SW480 (cell line): Measurements from ENCODE around the gene EML1.

ENCODE experiments used
- DNase-seq: peaks from one replicate; pipeline ENCODE4 v3.0.0-alpha.2; 2016; ENCODE audit warnings: low spot score

EML1 gene

DNA sequence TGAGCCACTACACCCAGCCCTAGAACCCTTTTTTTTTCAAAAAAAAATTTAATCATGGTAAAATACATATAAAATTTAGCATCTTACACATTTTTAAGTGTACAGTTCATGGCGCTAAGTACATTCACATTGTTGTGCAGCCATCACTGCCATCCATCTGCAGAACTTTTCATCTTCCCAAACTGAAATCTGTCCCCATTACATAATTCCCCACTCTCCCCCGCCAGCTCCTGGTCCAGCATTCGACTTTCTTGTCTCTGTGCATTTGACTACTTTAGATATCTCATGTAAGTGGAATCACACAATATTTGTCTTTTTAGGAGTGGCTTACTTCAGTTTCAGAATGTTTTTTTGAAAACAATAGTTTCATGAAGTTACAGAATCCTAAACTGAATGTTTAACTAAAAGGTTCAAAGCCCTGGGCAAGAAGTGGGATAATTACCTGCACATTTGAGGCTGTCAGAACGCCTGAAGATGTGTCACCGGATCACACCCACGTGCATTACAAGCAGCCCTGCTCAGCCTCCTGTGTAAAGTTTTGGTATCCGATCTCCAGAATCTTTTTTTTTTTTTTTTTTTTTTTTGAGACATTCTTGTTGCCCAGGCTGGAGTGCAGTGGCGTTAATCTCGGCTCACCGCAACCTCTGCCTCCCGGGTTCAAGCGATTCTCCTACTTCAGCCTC lies 12.7 kb downstream of the EML1 start:
- no peak for DNase-seq

DNA sequence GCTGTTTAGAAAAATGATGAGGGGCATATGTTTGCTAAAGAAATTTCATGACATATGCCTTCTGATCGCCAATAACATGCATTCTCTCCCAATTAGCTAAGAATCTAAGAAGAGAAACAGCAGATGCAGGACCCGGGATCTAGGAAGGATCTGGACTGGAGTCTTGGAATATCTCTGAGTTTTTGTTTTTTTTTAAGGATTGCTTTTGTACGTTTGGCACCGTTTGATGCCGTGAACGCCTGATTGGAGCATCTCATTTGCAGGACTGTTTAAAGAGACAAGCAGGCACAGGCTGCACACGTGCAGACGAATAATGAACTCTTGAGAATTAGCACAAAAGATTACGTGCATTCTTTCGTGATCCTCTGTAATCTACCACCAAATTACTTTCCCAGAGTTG lies 13.6 kb downstream of the EML1 start:
- no peak for DNase-seq

GRCh38 chr14:99807413-99808153 lies 14.4 kb downstream of the EML1 start:
- DNase-seq: no peak

- DNase-seq: no peak
Measured at GRCh38 chr14:99808154-99808505, 14.9 kb downstream of the EML1 start.

GRCh38 chr14:99808515-99808914 lies 15.3 kb downstream of the EML1 start:
- no peak for DNase-seq

- DNase-seq: no peak
Measured at GRCh38 chr14:99809360-99809759, 16.1 kb downstream of the EML1 start.

DNA sequence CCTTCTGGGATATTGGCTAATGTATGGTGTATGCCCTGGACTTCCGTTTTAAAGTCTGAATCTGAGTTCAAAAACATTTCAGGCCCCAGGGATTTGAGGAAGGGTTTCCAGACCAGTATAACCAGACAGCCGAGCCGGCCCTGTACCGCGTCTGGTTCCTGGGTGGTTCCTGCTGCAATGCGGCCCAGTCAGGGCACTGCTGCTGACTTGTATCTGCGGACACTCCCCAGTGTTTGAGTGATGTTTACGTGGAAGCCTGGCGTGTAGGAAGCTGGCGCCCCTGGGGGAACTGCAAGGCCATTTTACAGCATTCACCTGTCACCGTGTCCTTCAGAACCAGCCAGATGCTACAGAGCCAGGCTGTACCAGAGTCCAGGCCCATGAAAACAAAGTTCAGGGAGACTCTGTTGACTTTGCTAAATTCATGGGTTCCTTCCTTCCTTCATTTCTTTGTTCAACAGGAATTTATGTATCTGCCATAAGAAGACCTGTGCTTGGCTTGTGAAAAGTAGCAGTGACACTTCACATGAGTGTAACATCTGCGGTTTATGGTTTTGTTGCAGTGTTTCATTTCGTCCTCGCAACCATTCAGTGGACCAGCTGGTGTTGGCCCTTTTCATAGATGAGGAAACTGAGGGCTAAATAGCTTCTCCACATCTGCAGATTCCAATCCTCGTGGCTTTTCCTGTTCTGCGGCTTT lies 16.8 kb downstream of the EML1 start:
- DNase-seq: no peak

GRCh38 chr14:99810559-99810874 lies 17.3 kb downstream of the EML1 start:
- no peak for DNase-seq

DNA sequence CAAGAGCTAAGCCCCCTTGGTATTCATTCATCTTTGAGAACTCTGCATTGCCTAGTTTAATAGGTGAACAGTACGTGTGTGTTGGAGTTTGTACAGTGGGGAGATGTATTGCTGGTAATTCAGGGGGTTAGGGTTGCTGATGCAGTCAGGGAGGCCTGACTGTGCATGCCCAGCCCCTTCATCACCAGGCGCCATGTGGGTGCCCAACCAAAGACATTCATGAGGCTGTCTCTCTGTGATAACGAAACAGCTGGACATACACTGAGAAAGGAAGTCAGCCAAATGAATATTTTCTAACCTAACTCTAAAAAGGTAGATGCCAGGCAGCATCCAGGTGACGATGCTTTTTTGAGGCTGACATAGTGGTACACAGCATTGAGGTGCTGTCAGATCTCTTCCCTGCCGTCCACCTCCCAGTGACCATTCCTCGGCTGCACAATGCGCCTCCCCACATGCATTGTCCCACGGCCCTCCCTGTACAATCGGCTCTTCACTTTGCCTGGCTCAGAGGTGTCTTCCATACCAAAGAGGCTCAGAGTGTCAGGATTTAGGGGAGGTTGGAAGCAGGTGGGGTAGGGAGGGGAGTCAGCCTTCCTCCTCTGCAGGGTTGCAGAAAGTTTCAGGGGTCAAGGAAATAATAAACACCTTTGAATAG lies 19.0 kb downstream of the EML1 start:
- DNase-seq: no peak

DNA sequence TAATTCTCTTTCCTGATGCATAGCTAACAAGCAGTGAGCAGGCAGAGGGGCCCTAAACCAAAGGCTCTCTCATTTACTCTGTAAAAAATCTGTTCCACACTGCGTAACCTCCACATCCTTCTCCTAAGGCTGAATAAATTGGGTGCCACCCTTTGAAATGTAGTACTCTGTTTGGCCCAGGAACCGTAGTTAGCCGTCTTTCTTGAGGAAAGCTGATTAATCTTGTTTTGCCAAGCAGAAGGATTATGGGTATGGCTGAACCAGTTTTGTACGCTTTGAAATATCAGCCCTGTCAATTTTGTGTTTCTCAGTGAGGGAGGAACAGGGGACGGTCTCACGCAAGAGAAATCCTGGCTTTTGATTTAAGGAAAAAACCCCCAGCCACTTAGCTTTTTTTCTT lies 19.7 kb downstream of the EML1 start:
- no peak for DNase-seq

GRCh38 chr14:99815696-99816095 lies 22.5 kb downstream of the EML1 start:
- DNase-seq: no peak

GRCh38 chr14:99816217-99816616 lies 23.0 kb downstream of the EML1 start:
- DNase-seq: no peak

- no peak for DNase-seq
Measured at GRCh38 chr14:99816642-99817041, 23.4 kb downstream of the EML1 start.

- no peak for DNase-seq
Measured at GRCh38 chr14:99817331-99817730, 24.1 kb downstream of the EML1 start.

DNA sequence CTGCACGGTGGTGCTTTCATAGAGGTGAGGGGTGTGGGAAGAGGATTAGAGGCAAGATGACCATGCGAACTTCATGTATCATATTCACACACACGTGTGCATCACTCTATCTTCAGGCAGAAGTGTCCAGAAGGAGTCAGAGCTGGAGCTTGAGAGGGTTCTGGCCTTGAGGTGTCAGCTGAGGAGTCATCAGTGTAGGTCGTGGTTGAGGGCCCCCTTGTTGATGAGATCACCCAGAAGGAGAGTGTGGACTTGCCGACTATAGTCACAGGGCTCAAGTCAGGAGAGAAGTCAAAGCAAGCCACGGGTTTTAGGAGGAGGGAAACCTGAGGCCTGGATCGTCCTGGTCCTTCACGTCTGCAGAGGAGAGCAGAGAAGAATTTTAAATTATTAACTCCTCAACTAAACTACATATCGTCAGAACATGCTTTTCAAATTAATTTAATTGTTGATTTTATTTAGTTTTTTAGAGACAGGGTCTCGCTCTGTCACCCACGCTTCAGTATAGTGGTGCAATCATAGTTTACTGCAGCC lies 25.4 kb downstream of the EML1 start:
- no peak for DNase-seq

DNA sequence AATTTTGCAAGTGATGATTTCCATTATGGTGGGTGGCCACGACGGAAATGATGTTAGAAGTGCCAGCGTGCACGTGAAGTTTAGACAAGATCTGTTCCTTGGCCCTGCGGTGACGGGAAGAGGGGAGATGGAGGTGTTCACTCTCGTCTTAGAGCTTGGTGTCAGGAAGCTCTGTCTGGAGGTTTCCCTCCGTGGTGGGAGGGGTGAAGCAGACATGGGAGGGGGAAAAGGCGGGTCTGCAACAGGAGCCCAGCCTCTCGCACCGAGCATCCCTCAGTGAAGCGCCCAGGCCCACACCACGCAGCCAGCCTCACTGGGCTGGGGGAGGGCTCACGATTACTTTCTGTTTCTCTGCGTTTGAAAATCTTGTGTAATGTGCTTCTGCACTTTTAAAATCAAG lies 26.3 kb downstream of the EML1 start:
- no peak for DNase-seq

- DNase-seq: no peak
Measured at GRCh38 chr14:99820702-99821331, 27.6 kb downstream of the EML1 start.

DNA sequence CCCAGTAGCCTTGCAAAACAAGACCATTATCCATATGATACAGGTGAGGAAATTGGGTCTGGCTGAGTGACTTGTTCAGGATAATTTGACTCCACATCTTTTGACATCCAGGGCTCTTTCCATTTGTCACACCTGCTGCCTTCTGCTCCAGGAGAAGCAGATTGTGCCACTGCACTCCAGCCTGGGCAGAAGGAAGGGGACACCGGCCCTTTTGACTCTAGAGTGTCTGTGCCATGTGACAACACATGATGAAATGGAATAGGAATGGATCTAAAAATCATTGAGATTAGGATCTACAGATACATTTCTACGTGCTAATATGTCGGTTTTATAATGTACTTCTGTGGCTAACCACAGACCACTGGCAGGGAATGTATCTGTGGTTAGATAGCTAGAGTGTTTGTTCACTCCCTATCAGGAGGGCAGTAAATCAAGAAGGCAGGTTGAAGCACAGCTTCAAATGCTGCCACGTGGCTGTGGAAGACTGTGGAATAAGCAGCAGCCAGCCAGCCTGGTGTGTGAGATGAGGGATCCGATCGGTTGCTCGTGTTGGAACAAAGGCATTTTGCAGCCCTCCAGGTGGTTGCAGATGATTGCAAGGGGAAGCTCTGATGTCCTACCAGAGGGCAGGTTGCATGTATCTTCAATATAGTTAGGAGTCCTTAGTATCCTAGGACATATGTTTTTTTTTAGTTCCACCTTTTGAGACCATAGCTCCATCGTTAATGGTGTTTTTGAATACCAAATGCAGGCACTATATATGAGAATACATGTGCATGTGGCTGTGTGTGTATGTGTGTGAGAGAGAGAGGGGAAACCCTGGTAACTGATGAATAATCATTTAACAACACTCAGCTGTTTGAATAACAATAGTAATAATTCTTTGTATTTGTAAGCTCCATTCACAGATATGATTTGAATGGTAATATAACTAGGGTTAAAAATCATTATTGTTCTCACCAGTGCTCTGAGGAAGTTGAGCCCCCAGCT lies 28.6 kb downstream of the EML1 start:
- DNase-seq: peak; percentile 96

- DNase-seq: no peak
Measured at GRCh38 chr14:99822800-99823455, 29.7 kb downstream of the EML1 start.

DNA sequence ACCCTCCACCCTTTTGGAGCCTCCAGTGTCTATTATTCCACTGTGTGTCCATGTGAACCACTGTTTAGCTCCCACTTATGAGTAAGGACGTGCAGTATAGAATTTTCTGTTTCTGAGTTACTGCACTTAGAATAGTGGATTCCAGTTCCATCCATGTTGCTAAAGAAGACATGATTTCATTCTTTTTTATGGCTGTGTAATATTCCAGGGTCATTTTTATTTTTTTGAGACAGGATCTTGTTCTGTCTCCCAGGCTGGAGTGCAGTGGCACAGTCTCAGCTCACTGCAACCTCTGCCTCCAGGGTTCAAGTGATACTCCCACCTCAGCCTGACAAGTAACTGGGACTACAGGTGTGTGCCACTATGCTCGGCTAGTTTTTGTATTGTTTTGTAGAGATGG lies 31.6 kb downstream of the EML1 start:
- DNase-seq: no peak
